Thoracic aorta (tissue), 2 donors: ENCODE measurements around the gene MCTP2. TPM values are rescaled to one million over a fixed set of nuclear protein-coding genes. Genes with fewer than 3 reads are reported as not detected.

Experiments
- ATAC-seq: fragments of 150-250 bp; one replicate; pipeline ENCODE4 v1.8.0; 2017; ENCODE audit warnings: low read depth; ENCODE audit not compliant: insufficient number of reproducible peaks, low FRiP score
- DNase-seq: peaks from one replicate; pipeline ENCODE4 v3.0.0-alpha.2; 2020; ENCODE audit warnings: low spot score
- H3K27ac ChIP-seq, 2 donors: fragments of 200-600 bp; sonication (generic); 1 replicate in 1 of 2; 2 replicates in 1 of 2; pipeline ENCODE4 v1.5.1; 2016; ENCODE audit warnings: mild to moderate bottlenecking in 2 of 2, moderate library complexity in 2 of 2
- H3K27me3 ChIP-seq: fragments of 200-600 bp; sonication (generic); replicated peaks from 2 replicates; pipeline ENCODE4 v1.6.0; 2016; ENCODE audit warnings: mild to moderate bottlenecking; ENCODE audit not compliant: insufficient read depth
- H3K36me3 ChIP-seq: fragments of 200-600 bp; sonication (generic); one replicate; pipeline ENCODE4 v1.5.1; 2016
- H3K4me1 ChIP-seq, 2 donors: fragments of 200-600 bp; sonication (generic); 1 replicate in 1 of 2; 2 replicates in 1 of 2; pipeline versions ENCODE4 v1.5.1 to v1.6.0; 2016; ENCODE audit warnings: low read depth in 2 of 2, mild to moderate bottlenecking in 1 of 2; ENCODE audit not compliant: control insufficient read depth in 1 of 2
- H3K4me3 ChIP-seq: fragments of 200-600 bp; sonication (generic); 2 replicates; pipeline ENCODE4 v1.5.1; 2016; ENCODE audit warnings: mild to moderate bottlenecking
- H3K9me3 ChIP-seq: fragments of 200-600 bp; sonication (generic); 2 replicates; pipeline ENCODE4 v1.5.1; 2016
- CTCF ChIP-seq: fragments of 200-600 bp; sonication (generic); IDR thresholded peaks from one replicate; pipeline ENCODE4 v1.5.1; 2019; ENCODE audit warnings: antibody characterized with exemption
- total RNA-seq, 2 donors: library from RNA; depleted of rRNA; stranded (reverse); fragments of >200 nt; gene quantifications; one replicate each; pipeline versions ENCODE4 v1.1.0 to v1.2.3, GENCODE V29; 2016

MCTP2 gene
- total RNA-seq, 2 donors from 2014 or later: 15.7 to 16.6 TPM

- Histone ChIP-seq H3K36me3 (no peaks in the 10 kb centered on the region), H3K4me1 (no peaks in the 10 kb centered on the region), H3K27me3 (no peaks in the 10 kb centered on the region), H3K4me3 (no peak overlapping the region), H3K9me3 (no peaks in the 10 kb centered on the region), H3K27ac (no peak overlapping the region)
- ATAC-seq (no peak), DNase-seq (no peak)
- no peak for TF ChIP-seq CTCF
Observed at GRCh38 chr15:94351031-94351535, 119.7 kb downstream of the MCTP2 start.

GRCh38 chr15:94352636-94353487, 121.5 kb downstream of the MCTP2 start:
- Histone ChIP-seq H3K9me3 (no peaks in the 10 kb centered on the region), H3K4me3 (no peak overlapping the region), H3K4me1 (peaks cover 0 to 5% of the 10 kb centered on the region in 2 donors), H3K27ac (no peak overlapping the region), H3K27me3 (no peaks in the 10 kb centered on the region), H3K36me3 (no peaks in the 10 kb centered on the region)
- no peak for TF ChIP-seq CTCF
- no peak for ATAC-seq
- no peak for DNase-seq

GRCh38 chr15:94353488-94353820, 122.1 kb downstream of the MCTP2 start:
- Histone ChIP-seq H3K4me1 (peaks cover 0 to 5% of the 10 kb centered on the region in 2 donors), H3K9me3 (no peaks in the 10 kb centered on the region), H3K36me3 (no peaks in the 10 kb centered on the region), H3K27ac (no peak overlapping the region), H3K27me3 (no peaks in the 10 kb centered on the region), H3K4me3 (no peak overlapping the region)
- no peak for DNase-seq
- ATAC-seq: no peak
- no peak for TF ChIP-seq CTCF

- no peak for DNase-seq
Observed at GRCh38 chr15:94354655-94355054, 123.3 kb downstream of the MCTP2 start.

More at GRCh38 chr15:94354655-94355054, 123.3 kb downstream of the MCTP2 start:
- no peak overlapping the region for H3K27ac ChIP-seq
- no peaks in the 10 kb centered on the region for H3K9me3 ChIP-seq
- TF ChIP-seq CTCF: no peak
- ATAC-seq: no peak
- H3K4me1 ChIP-seq: peaks cover 0 to 5% of the 10 kb centered on the region in 2 donors
- no peaks in the 10 kb centered on the region for H3K27me3 ChIP-seq
- H3K36me3 ChIP-seq: no peaks in the 10 kb centered on the region
- H3K4me3 ChIP-seq: no peak overlapping the region
